Measurements from ENCODE around the gene SLC34A2. TPM values are rescaled to one million over a fixed set of nuclear protein-coding genes. Genes with fewer than 3 reads are reported as not detected.

Gene SLC34A2
- total and polyA plus RNA-seq, 2 of the 8 experiments (the other 6 are each of a cell fraction or from before 2014, with no cell fraction given), result 2.2 to 2.9 TPM

- H2BK120ac ChIP-seq (replicated peaks; ENCODE audit: low read depth, low read length), result no peak overlapping the region
- no peak overlapping the region for H3K14ac ChIP-seq (ENCODE audit: insufficient read length)
- H2BK5ac ChIP-seq (ENCODE audit: low read depth, low read length), result no peak overlapping the region
- WGBS, 2 experiments (ENCODE audit: extremely low coverage in 1 of 2, insufficient coverage in 1 of 2, insufficient read length in 1 of 2, insufficient replicate concordance in 2 of 2, low coverage in 1 of 2, low lambda C conversion rate in 2 of 2, missing lambda C conversion rate in 1 of 2), result 85% methylated on average over 5 of the region's 5 CpGs; no CpG with 5 or more reads in 1 of the 2 experiments
- H3K23ac ChIP-seq (ENCODE audit: insufficient read length), result no peak overlapping the region
- H2AFZ ChIP-seq (ENCODE audit: low read length), result no peak overlapping the region; the same call in 1 of the 2 replicates
- H4K91ac ChIP-seq (replicated peaks; ENCODE audit: insufficient read length, low read length), result no peak overlapping the region
- no peak overlapping the region for H3K4me3 ChIP-seq (ENCODE audit: extremely low read depth in 1 of 4, insufficient read depth in 2 of 4, low read depth in 3 of 4, low read length in 4 of 4)
- peaks cover 0 to 3% (median 0%) of the 10 kb centered on the region in 4 experiments; a peak in 1 of 7 replicates for H3K4me1 ChIP-seq (replicated peaks in 1 of 4; ENCODE audit: control insufficient read depth in 3 of 4, insufficient read depth in 4 of 4, low read length in 3 of 4)
- no peak overlapping the region for H3K4me2 ChIP-seq (ENCODE audit: insufficient read depth in 1 of 2, low read depth in 2 of 2, low read length in 2 of 2)
- H3K18ac ChIP-seq (ENCODE audit: extremely low read depth, low read length), result no peak overlapping the region
- no peaks in the 10 kb centered on the region for H4K20me1 ChIP-seq (replicated peaks in 1 of 2; ENCODE audit: control insufficient read depth in 1 of 2, insufficient read depth in 2 of 2, low read length in 2 of 2)
- no peaks in the 10 kb centered on the region for H3K79me2 ChIP-seq (ENCODE audit: control insufficient read depth in 1 of 2, insufficient read depth in 2 of 2, low read length in 2 of 2)
- ChIA-PET POLR2A (ENCODE audit: partially characterized antibody) (interaction anchor here (1.2 kb wide), 1 partner anchor 42 kb away, joined by 3 read pairs; no protein-coding TSS in a partner anchor), CTCF (ENCODE audit: partially characterized antibody) (interaction anchor here (1.0 to 1.1 kb wide), 2 partner anchors 96 to 464 kb away, joined by 3 read pairs; no protein-coding TSS in a partner anchor)
- peaks cover under 1 to 5% of the 10 kb centered on the region in 2 experiments; a peak in 1 of 4 replicates for H3K9me3 ChIP-seq (ENCODE audit: insufficient read depth in 2 of 2, low read depth in 1 of 2, low read length in 1 of 2)
- H3K27me3 ChIP-seq (replicated peaks in 1 of 4; ENCODE audit: control insufficient read depth in 3 of 4, extremely low read depth in 1 of 4, insufficient read depth in 3 of 4, low read length in 3 of 4), result no peaks in the 10 kb centered on the region
- H2BK15ac ChIP-seq (ENCODE audit: low read length), result no peak overlapping the region
- no peak overlapping the region for H2BK20ac ChIP-seq (ENCODE audit: low read length)
- no peak overlapping the region for H3K27ac ChIP-seq (ENCODE audit: low read depth, low read length)
- H4K8ac ChIP-seq (ENCODE audit: extremely low read depth, insufficient read depth, low read length), result no peak overlapping the region
- DNase-seq (ENCODE audit: low read depth in 1 of 2, low spot score in 2 of 2) (no peak), FAIRE-seq (no peak)
- H3K23me2 ChIP-seq (ENCODE audit: low read depth, low read length), result no peaks in the 10 kb centered on the region
- no peaks in the 10 kb centered on the region for H3K36me3 ChIP-seq (ENCODE audit: control insufficient read depth in 2 of 4, insufficient read depth in 4 of 4, low read length in 3 of 4)
- no peak overlapping the region for H3K56ac ChIP-seq (replicated peaks; ENCODE audit: insufficient read length, low read depth, low read length)
- H3K79me1 ChIP-seq (ENCODE audit: low read depth, low read length), result no peaks in the 10 kb centered on the region
- H3K9ac ChIP-seq (replicated peaks in 1 of 4; ENCODE audit: extremely low read depth in 1 of 4, low read depth in 3 of 4, low read length in 3 of 4), result no peak overlapping the region
- H3K4ac ChIP-seq (replicated peaks; ENCODE audit: insufficient read length, low read depth, low read length), result no peak overlapping the region
- no peak overlapping the region for H4K5ac ChIP-seq (ENCODE audit: insufficient read length, low read depth, low read length)
- no peak overlapping the region for H2AK5ac ChIP-seq (ENCODE audit: low read depth, low read length)
- H2BK12ac ChIP-seq (ENCODE audit: low read depth, low read length), result no peak overlapping the region
- no peak for TF ChIP-seq TAF7 (optimal IDR thresholded peaks at IDR 0.05; ENCODE audit: borderline replicate concordance, low read depth, low read length)
- no peak for TF ChIP-seq EGR1 (IDR thresholded peaks at IDR 0.05; ENCODE audit: borderline replicate concordance, low read depth, low read length)
- no peak for TF ChIP-seq BACH1 (IDR thresholded peaks at IDR 0.05; ENCODE audit: low read length)
- no peak for TF ChIP-seq SIX5 (IDR thresholded peaks at IDR 0.05; ENCODE audit: low read depth, low read length)
- no peak for TF ChIP-seq JUN (IDR thresholded peaks at IDR 0.05; ENCODE audit: low read depth, low read length)
- TF ChIP-seq CTBP2 (IDR thresholded peaks at IDR 0.05; ENCODE audit: borderline replicate concordance, insufficient read depth, insufficient read length, low read length), result no peak
- TF ChIP-seq CHD2 (IDR thresholded peaks at IDR 0.05; ENCODE audit: low read length), result no peak
- TF ChIP-seq NANOG (IDR thresholded peaks at IDR 0.05; ENCODE audit: insufficient read depth, low read depth, low read length, poor library complexity, severe bottlenecking), result no peak
- TF ChIP-seq ZNF274 (IDR thresholded peaks at IDR 0.05; ENCODE audit: borderline replicate concordance, extremely low read depth, low read length), result no peak
- no peak for TF ChIP-seq CHD1 (IDR thresholded peaks at IDR 0.05; ENCODE audit: low read depth, low read length)
- no peak for TF ChIP-seq KDM1A (IDR thresholded peaks at IDR 0.05; ENCODE audit: borderline replicate concordance, low read length)
- TF ChIP-seq RAD21 (IDR thresholded peaks at IDR 0.05 in 1 of 2, conservative IDR thresholded peaks at IDR 0.05 in 1 of 2; ENCODE audit: low read depth in 2 of 2, low read length in 2 of 2), result no peak
- no peak for TF ChIP-seq HDAC6 (IDR thresholded peaks at IDR 0.05; ENCODE audit: low read depth, low read length)
- no peak for TF ChIP-seq POU5F1 (IDR thresholded peaks at IDR 0.05; ENCODE audit: low read depth, low read length)
- TF ChIP-seq CEBPB (IDR thresholded peaks at IDR 0.05; ENCODE audit: low read depth, low read length), result no peak
These were observed 40.8 kb downstream of the SLC34A2 start for GRCh38 chr4:25696409-25696808.

Data from H1 (cell line).